Neutrophil (primary cell): ENCODE measurements around the gene SPG7.

Experiments
- H3K27ac ChIP-seq: fragments of 200-600 bp; sonication (generic); 2 replicates; pipeline ENCODE4 v1.5.1; 2016; ENCODE audit warnings: mild to moderate bottlenecking, moderate library complexity
- H3K27me3 ChIP-seq: fragments of 200-600 bp; sonication (generic); 2 replicates; pipeline ENCODE4 v1.6.0; 2016; ENCODE audit warnings: mild to moderate bottlenecking
- H3K36me3 ChIP-seq: fragments of 200-600 bp; sonication (generic); 2 replicates; pipeline ENCODE4 v1.5.1; 2017
- H3K4me1 ChIP-seq, 2 experiments: fragments of 200-600 bp in 1 of 2; sonication (generic) in 1 of 2; 1 replicate in 1 of 2; 2 replicates in 1 of 2; pipeline versions ENCODE4 v1.5.1 to v1.6.1; 2013 to 2016; ENCODE audit warnings: low read depth in 1 of 2, low read length in 1 of 2, mild to moderate bottlenecking in 1 of 2, moderate library complexity in 1 of 2; ENCODE audit not compliant: control insufficient read depth in 1 of 2, insufficient read depth in 1 of 2
- H3K4me3 ChIP-seq, 2 experiments: fragments of 200-600 bp in 1 of 2; sonication (generic) in 1 of 2; 1 replicate in 1 of 2; 2 replicates in 1 of 2; pipeline ENCODE4 v1.5.1; 2013 to 2016; ENCODE audit warnings: low read depth in 1 of 2, low read length in 1 of 2, mild to moderate bottlenecking in 1 of 2, moderate library complexity in 1 of 2
- H3K9me3 ChIP-seq: fragments of 200-600 bp; sonication (generic); 2 replicates; pipeline ENCODE4 v1.5.1; 2016
- CTCF ChIP-seq: fragments of 200-600 bp; sonication (generic); IDR thresholded peaks from 2 replicates; pipeline ENCODE4 v1.5.1; 2016; ENCODE audit warnings: antibody characterized with exemption

SPG7 gene

GRCh38 chr16:89466920-89467319, 41.3 kb upstream of the SPG7 start:
- no peaks in the 10 kb centered on the region for H3K9me3 ChIP-seq
- no peaks in the 10 kb centered on the region for H3K27me3 ChIP-seq
- no peaks in the 10 kb centered on the region for H3K36me3 ChIP-seq
- H3K4me1 ChIP-seq = peaks cover 20 to 34% of the 10 kb centered on the region in 2 experiments
- TF ChIP-seq CTCF = no peak
- no peak overlapping the region for H3K4me3 ChIP-seq
- no peak overlapping the region for H3K27ac ChIP-seq

GRCh38 chr16:89467382-89467781, 40.8 kb upstream of the SPG7 start:
- Histone ChIP-seq H3K4me3 (no peak overlapping the region), H3K4me1 (peaks cover 25 to 38% of the 10 kb centered on the region in 2 experiments), H3K27ac (no peak overlapping the region), H3K27me3 (no peaks in the 10 kb centered on the region), H3K36me3 (no peaks in the 10 kb centered on the region), H3K9me3 (no peaks in the 10 kb centered on the region)
- no peak for TF ChIP-seq CTCF

GRCh38 chr16:89472711-89473075, 35.5 kb upstream of the SPG7 start:
- Histone ChIP-seq H3K36me3 (no peaks in the 10 kb centered on the region), H3K4me3 (no peak overlapping the region), H3K9me3 (no peaks in the 10 kb centered on the region), H3K4me1 (peaks cover 59 to 77% of the 10 kb centered on the region in 2 experiments), H3K27ac (peak overlapping the region; percentile 76), H3K27me3 (no peaks in the 10 kb centered on the region)
- no peak for TF ChIP-seq CTCF

- Histone ChIP-seq H3K4me1 (peaks cover 63 to 82% of the 10 kb centered on the region in 2 experiments), H3K27me3 (no peaks in the 10 kb centered on the region), H3K4me3 (no peak overlapping the region), H3K27ac (peak overlapping the region; percentile 76), H3K9me3 (no peaks in the 10 kb centered on the region), H3K36me3 (no peaks in the 10 kb centered on the region)
- TF ChIP-seq CTCF = no peak
Observed at GRCh38 chr16:89473136-89473712, 35.0 kb upstream of the SPG7 start.

- H3K4me1 ChIP-seq = peaks cover 66 to 89% of the 10 kb centered on the region in 2 experiments
- no peaks in the 10 kb centered on the region for H3K36me3 ChIP-seq
- H3K27me3 ChIP-seq = no peaks in the 10 kb centered on the region
- no peaks in the 10 kb centered on the region for H3K9me3 ChIP-seq
- H3K27ac ChIP-seq = peak overlapping the region; percentile 76
- H3K4me3 ChIP-seq = no peak overlapping the region
- TF ChIP-seq CTCF = no peak
Observed at GRCh38 chr16:89473791-89474414, 34.3 kb upstream of the SPG7 start.
